Measurements from ENCODE around the gene TMEM30B.

- TF ChIP-seq FOSL2 (IDR thresholded peaks at IDR 0.05; ENCODE audit: borderline replicate concordance, low read depth) (peak; percentile 58), CTCF (IDR thresholded peaks at IDR 0.05) (no peak), NRF1 (IDR thresholded peaks at IDR 0.05; ENCODE audit: low read depth, low read length) (no peak), EP300 (IDR thresholded peaks at IDR 0.05; ENCODE audit: borderline replicate concordance in 1 of 2, low read depth in 1 of 2, low read length in 1 of 2) (peak; percentile 41 to 96; a peak in 3 of 4 replicates)
These were observed 25.2 kb downstream of the TMEM30B start for GRCh38 chr14:61255968-61256367.

Data from SK-N-SH (cell line).